ENCODE data around the gene EPS8L3.
"Not testable (repeated sequence)": the region's sequence is repeated elsewhere in the genome, so short reads cannot be mapped to it uniquely, and the experiment has no call there.

EPS8L3 gene

DNA sequence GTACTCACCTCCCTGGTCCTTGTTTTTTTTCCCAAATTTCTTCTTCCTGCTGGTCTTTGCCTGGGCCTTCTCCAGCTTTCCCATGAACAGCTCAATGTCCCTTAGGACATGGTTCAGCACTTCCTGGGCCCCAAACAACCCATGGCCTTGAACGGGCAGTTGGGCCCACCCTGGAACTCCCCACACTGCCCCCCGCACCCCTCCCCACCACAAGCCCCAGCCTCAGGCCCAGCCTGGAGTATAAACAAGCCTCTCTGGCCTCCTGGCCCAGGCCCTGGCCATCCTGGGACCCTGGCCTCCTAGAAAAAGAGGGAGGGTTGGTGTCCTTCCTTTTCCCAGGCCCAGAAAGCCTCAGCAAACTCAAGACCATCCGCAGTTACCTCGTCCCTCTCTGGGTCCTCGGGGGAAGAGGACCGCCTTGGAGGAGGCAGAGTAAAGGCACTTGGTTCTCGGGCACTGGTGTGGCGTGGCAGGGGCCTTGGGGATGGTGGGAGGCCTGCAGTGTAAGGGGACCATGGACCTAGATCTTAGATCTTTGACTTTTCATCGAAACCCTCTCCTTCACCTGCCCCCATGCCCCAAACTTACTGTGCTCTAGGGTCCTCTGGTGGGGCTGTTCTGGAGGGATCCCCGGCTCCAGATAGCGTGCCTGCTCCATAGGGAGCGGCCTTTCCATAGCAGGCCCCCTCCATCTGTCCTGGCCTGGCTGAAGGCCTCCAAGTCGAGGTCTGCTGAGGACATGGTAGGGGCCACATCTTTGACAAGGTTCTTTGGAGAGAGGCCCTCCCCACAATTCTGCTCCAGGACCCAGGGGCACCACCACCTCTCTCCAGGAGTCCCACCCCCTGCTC is 5.6 kb downstream of the EPS8L3 start:
- Histone ChIP-seq H3K4me3 (no peak overlapping the region), H3K4me1 (peaks cover under 1 to 15% (median 7%) of the 10 kb centered on the region in 10 experiments; a peak in 17 of 20 replicates), H3K9ac (no peak overlapping the region), H3K4me2 (no peak overlapping the region), H4K20me1 (no peaks in the 10 kb centered on the region), H3K27ac (no peak overlapping the region), H3K36me3 (no peaks in the 10 kb centered on the region), H3K27me3 (no peaks in the 10 kb centered on the region), H3K9me3 (replicated peaks in 1 of 11) (no peaks in the 10 kb centered on the region)
- no peak for TF ChIP-seq Cebpa-rat (IDR thresholded peaks at IDR 0.05)

DNA sequence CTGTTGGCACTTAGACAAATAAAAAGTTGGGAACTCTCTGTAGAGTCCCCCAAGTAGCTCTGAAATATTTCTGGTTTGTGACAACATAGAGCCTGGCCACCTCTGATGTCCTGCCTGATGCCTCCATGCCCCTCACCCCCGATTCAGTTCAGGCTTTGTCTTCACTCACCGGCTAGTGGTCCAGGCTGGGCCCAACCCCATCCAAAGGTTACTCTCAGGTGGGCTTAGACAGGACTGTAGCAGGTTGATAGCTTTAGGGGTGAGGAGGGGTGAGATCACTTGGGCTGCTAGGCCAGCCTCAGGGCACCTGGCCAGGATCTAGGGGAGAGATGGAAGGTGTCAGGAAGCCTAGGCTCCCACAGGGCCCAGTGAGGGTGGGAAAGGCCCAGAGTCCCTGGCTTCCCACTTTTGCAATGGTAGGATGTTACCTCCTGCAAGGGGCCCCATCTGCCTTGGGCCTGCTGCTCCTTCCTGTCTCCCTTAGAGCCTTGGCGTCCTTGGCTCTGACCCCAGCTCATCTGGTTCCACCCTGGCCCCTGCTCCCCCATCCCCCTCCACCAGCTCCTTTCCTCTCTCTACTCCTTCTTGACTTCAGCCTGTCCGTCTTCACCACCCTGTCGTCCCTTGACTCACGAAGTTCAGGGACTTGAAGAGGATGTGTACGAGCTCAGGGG is 6.7 kb downstream of the EPS8L3 start:
- Histone ChIP-seq H3K9ac (no peak overlapping the region), H3K9me3 (replicated peaks in 1 of 11) (no peaks in the 10 kb centered on the region), H3K27me3 (no peaks in the 10 kb centered on the region), H3K4me3 (no peak overlapping the region), H4K20me1 (no peaks in the 10 kb centered on the region), H3K27ac (no peak overlapping the region), H3K36me3 (no peaks in the 10 kb centered on the region), H3K4me2 (no peak overlapping the region), H3K4me1 (peaks cover 0 to 4% (median 0%) of the 10 kb centered on the region in 10 experiments; a peak in 6 of 20 replicates)
- no peak for TF ChIP-seq Cebpa-rat (IDR thresholded peaks at IDR 0.05)

DNA sequence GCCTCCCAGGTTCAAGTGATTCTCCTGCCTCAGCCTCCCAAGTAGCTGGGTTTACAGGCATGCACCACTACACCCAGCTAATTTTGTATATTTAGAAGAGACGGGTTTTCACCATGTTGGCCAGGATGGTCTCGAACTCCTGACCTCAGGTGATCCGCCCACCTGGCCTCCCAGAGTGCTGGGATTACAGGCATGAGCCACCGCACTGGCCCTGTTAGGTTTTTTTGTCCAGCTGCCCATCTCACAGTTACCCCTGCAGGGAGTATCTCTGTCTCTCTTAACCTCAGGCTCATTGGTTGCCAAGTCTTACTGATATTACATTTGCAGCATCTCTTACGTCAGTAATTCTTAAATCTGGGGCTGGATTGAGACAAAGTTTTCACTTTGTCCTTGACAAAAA is 7.4 kb downstream of the EPS8L3 start:
- H4K20me1 ChIP-seq; H3K9me3 ChIP-seq (replicated peaks in 1 of 11); H3K9ac ChIP-seq; H3K4me1 ChIP-seq; H3K27me3 ChIP-seq; H3K36me3 ChIP-seq; H3K4me2 ChIP-seq; H3K27ac ChIP-seq; H3K4me3 ChIP-seq: not testable (repeated sequence)

DNA sequence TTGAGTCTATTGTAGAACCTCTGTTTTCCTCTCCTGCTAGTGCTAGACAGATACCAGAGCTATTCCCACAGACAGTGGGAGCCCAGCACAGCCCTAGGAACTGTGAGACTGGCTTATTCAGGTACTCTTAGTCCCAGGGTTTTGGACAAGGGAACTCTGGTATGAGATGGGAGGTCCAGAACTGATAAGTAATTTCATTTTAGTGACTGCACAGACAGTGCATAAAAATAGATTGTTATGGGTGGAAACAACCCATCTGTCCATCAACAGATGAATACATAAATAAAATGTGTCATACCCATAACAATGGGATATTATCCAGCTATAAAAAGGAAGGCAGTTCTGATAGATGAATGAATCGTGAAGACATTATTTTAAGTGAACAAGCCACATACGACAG is 9.0 kb downstream of the EPS8L3 start:
- Histone ChIP-seq H3K9me3 (replicated peaks in 1 of 11) (no peaks in the 10 kb centered on the region), H3K36me3 (no peaks in the 10 kb centered on the region), H3K4me2 (no peak overlapping the region), H3K4me1 (no peaks in the 10 kb centered on the region), H3K9ac (no peak overlapping the region), H4K20me1 (no peaks in the 10 kb centered on the region), H3K27ac (no peak overlapping the region), H3K27me3 (no peaks in the 10 kb centered on the region), H3K4me3 (no peak overlapping the region)
- TF ChIP-seq Cebpa-rat (IDR thresholded peaks at IDR 0.05): no peak

DNA sequence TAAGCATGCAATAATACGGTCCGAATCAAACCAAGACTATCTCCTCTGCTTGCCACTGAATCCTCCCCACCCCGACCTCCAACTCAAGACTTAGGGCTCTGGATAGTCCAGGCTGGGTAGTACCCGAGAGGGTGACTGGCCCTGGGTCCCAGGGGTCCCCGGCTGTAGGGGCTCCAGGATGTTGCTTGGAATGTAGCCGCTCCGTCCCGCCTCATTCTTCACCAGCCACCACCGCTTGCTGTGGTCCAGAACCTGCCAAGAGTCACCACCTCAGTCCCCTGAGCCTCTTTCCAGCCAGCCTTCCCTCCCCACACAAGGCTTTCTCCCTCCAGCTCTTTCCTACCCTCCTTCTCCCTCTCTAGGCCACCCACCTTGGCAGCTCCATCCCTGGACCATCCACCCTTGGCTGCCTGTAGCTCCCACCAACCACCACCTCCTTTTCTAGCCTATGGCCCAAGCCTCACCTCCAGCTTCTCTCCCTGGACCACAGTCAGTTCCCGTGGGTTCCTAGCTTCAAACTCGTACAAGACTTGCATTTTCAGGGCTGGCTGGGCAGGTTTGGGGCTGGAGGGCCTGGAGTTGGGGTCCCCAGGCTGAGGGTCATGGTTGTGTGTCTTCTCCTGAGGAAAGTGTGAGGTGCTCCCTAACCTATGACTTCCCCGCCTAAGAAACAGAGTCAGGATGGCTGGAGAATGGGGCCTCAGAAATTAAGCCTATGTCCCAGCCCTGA is 12.0 kb downstream of the EPS8L3 start:
- Histone ChIP-seq H3K9ac (no peak overlapping the region), H4K20me1 (no peaks in the 10 kb centered on the region), H3K4me3 (no peak overlapping the region), H3K4me2 (no peak overlapping the region), H3K36me3 (no peaks in the 10 kb centered on the region), H3K27me3 (no peaks in the 10 kb centered on the region), H3K27ac (no peak overlapping the region), H3K4me1 (no peaks in the 10 kb centered on the region), H3K9me3 (replicated peaks in 1 of 11) (peaks cover 0 to 12% (median 4%) of the 10 kb centered on the region in 11 experiments; a peak in 4 of 22 replicates)
- TF ChIP-seq Cebpa-rat (IDR thresholded peaks at IDR 0.05): no peak

DNA sequence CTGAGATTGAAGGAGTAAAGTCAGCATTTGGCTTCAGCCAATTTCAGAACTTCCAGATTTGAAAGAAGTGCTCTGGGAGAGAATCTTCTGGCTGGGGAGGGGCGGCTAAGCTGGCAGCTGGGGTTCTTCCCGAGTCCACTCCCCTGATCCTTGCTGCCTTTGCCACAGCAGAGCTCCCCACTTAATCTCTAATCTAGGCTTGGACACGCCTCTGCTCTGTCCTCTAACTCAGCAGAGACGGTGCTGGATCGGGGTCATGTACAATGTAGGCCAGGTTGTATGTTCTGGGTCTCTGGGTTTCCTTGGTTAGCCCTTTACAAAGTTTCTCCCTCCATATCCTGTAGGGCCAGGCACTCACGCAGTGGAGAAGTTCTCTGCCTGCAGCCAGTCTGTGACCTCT is 12.8 kb downstream of the EPS8L3 start:
- no peak overlapping the region for H3K27ac ChIP-seq
- H3K27me3 ChIP-seq: no peaks in the 10 kb centered on the region
- peaks cover 0 to 12% (median 4%) of the 10 kb centered on the region in 11 experiments; a peak in 4 of 22 replicates for H3K9me3 ChIP-seq (replicated peaks in 1 of 11)
- H3K36me3 ChIP-seq: no peaks in the 10 kb centered on the region
- no peak overlapping the region for H3K4me2 ChIP-seq
- no peak for TF ChIP-seq Cebpa-rat (IDR thresholded peaks at IDR 0.05)
- H4K20me1 ChIP-seq: no peaks in the 10 kb centered on the region
- H3K4me1 ChIP-seq: no peaks in the 10 kb centered on the region
- H3K9ac ChIP-seq: no peak overlapping the region
- no peak overlapping the region for H3K4me3 ChIP-seq

DNA sequence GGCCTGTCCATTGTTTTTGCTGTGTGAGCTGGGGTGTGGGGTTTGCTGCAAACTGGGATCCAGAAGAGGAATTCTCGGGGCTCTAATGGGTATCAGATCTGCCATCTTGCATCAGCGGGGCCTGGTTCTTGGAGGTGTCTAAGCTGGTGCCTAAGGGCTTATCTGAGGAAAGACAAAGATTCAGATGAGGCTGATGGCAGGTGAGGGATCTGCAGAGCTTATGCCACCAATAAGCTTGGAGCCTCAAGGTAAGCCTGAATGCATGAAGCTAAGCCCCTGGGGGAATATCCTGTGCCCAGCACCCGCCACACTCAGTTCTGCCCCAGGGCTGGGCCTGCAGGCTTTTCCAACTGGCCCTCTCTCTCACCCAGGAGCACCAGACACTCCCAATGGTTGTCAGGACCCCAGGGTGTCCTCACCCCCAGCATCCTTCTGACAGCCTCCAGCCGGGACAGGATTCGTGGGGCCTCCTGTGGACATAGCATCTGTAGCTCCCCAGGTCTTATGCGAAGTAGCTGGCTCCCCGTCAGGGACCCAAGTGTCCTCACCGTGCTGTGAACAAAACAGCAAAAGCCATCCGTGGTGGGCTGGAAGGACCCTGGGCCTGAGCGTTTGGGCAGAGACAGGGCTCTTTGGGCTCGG is 13.4 kb downstream of the EPS8L3 start:
- H4K20me1 ChIP-seq: no peaks in the 10 kb centered on the region
- H3K4me3 ChIP-seq: no peak overlapping the region
- no peak overlapping the region for H3K27ac ChIP-seq
- H3K9ac ChIP-seq: no peak overlapping the region
- no peaks in the 10 kb centered on the region for H3K36me3 ChIP-seq
- H3K4me2 ChIP-seq: no peak overlapping the region
- H3K27me3 ChIP-seq: no peaks in the 10 kb centered on the region
- TF ChIP-seq Cebpa-rat (IDR thresholded peaks at IDR 0.05): no peak
- peaks cover 0 to 12% (median 4%) of the 10 kb centered on the region in 11 experiments; a peak in 4 of 22 replicates for H3K9me3 ChIP-seq (replicated peaks in 1 of 11)
- no peaks in the 10 kb centered on the region for H3K4me1 ChIP-seq

DNA sequence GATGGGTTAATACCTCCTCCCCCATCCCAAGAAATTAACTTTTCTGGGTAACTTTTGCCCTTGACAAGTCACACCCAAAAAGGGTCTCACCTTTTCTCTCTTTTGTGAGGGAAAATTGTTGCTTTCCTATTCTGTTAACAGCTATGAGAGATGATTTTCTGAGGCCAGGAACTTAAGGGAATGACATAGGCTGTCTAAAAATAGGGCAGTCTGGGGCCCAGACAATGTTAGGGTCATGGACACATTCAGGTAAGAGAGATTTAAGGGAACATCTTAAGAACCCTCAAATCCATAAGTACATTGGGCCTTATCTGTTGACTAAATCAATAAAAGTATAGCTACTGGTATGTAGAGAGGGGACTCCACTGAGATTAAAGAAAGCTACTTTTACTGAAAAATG is 14.5 kb downstream of the EPS8L3 start:
- Histone ChIP-seq H3K36me3 (no peaks in the 10 kb centered on the region), H3K4me2 (no peak overlapping the region), H3K9me3 (replicated peaks in 1 of 11) (peaks cover 0 to 12% (median 4%) of the 10 kb centered on the region in 11 experiments; a peak in 4 of 22 replicates), H3K4me1 (no peaks in the 10 kb centered on the region), H3K9ac (no peak overlapping the region), H3K4me3 (no peak overlapping the region), H3K27ac (no peak overlapping the region), H4K20me1 (no peaks in the 10 kb centered on the region), H3K27me3 (no peaks in the 10 kb centered on the region)
- TF ChIP-seq Cebpa-rat (IDR thresholded peaks at IDR 0.05): no peak

DNA sequence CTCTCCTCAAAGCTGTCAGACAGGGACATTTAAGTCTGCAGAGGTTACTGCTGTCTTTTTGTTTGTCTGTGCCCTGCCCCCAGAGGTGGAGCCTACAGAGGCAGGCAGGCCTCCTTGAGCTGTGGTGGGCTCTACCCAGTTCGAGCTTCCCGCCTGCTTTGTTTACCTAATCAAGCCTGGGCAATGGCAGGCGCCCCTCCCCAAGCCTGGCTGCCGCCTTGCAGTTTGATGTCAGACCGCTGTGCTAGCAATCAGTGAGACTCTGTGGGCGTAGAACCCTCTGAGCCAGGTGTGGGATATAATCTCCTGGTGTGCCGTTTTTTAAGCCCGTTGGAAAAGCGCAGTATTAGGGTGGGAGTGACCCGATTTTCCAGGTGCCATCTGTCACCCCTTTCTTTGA is 15.4 kb downstream of the EPS8L3 start:
- not testable (repeated sequence) for H3K4me1 ChIP-seq, H3K9ac ChIP-seq, H4K20me1 ChIP-seq, H3K4me2 ChIP-seq, H3K4me3 ChIP-seq, H3K36me3 ChIP-seq, H3K27ac ChIP-seq, H3K27me3 ChIP-seq
- H3K9me3 ChIP-seq (replicated peaks in 1 of 11): peaks cover 0 to 12% (median 4%) of the 10 kb centered on the region in 11 experiments; a peak in 4 of 22 replicates
